Activated naive CD8-positive, alpha-beta T cell treated with anti-CD3 and anti-CD28 coated beads, Interleukin-2, amount 10 ng/mL, durations not matched to agents 7 days and 5 days (primary cell): ENCODE measurements around the gene KIR3DL2. TPM values are rescaled to one million over a fixed set of nuclear protein-coding genes. Genes with fewer than 3 reads are reported as not detected.
"Not testable (repeated sequence)": the region's sequence is repeated elsewhere in the genome, so short reads cannot be mapped to it uniquely, and the experiment has no call there.

Experiments
- ATAC-seq: fragments of 150-1000 bp; cut with Tn5 transposase; one replicate; pipeline ENCODE4 v1.10.0; 2021; ENCODE audit warnings: low read depth, moderate library complexity
- POLR2A ChIA-PET: fragments of 350-600 bp; sonication (Branson Sonifier 250); formaldehyde crosslinking; loops from one replicate; lab custom pipeline; 2021; ENCODE audit warnings: antibody characterized with exemption; lab: Charles Lee
- DNase-seq: peaks from one replicate; pipeline ENCODE4 v3.0.0; 2021
- H3K27ac Mint-ChIP-seq: one replicate; pipeline ENCODE4 v1.8.0; 2022; ENCODE audit warnings: mild to moderate bottlenecking, mixed read lengths
- H3K27me3 Mint-ChIP-seq: one replicate; pipeline ENCODE4 v1.8.0; 2022; ENCODE audit warnings: mild to moderate bottlenecking, moderate library complexity, mixed read lengths
- H3K36me3 Mint-ChIP-seq: one replicate; pipeline ENCODE4 v1.8.0; 2021; ENCODE audit warnings: mild to moderate bottlenecking, mixed read lengths
- H3K4me1 Mint-ChIP-seq: one replicate; pipeline ENCODE4 v1.8.0; 2021; ENCODE audit warnings: mixed read lengths
- H3K4me3 Mint-ChIP-seq: one replicate; pipeline ENCODE4 v1.8.0; 2022; ENCODE audit warnings: mild to moderate bottlenecking, moderate library complexity, mixed read lengths
- H3K9me3 Mint-ChIP-seq: one replicate; pipeline ENCODE4 v1.8.0; 2021; ENCODE audit warnings: mixed read lengths
- total RNA-seq, 2 experiments: library from RNA; stranded (reverse); gene quantifications; one replicate each; pipeline ENCODE4 v1.2.3, GENCODE V29; 2021

Gene KIR3DL2
- total RNA-seq, 2 experiments from 2014 or later: 0.23 to 0.36 TPM

DNA sequence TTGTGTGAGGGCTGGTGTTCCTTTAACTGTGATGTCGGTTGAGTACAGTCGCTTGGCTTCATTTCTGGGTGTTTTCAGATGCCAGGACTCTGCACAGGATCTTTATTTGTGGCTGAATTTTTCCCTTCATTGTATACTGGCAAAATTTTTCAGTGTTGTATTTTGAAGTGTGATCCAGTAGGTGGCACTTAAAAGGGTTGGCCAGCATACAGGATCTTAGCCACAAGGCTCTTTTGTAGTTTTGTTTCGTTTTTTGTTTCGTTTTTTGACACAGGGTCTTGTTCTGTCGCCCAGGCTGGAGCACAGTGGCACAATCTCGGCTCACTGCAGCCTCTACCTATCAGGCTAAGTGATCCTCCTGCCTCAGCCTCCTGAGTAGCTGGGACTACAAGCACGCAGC lies 32.5 kb downstream of the KIR3DL2 start:
- ATAC-seq: peak; percentile 87
- DNase-seq: peak; percentile 45
- Mint-ChIP-seq H3K9me3 (no peaks in the 10 kb centered on the region), H3K4me3 (peak overlapping the region; percentile 76), H3K4me1 (peaks cover 9% of the 10 kb centered on the region), H3K27ac (peak overlapping the region; percentile 90), H3K36me3 (no peaks in the 10 kb centered on the region), H3K27me3 (peaks cover 24% of the 10 kb centered on the region)
- POLR2A ChIA-PET: interaction anchor here (1.2 to 1.7 kb wide), 2 partner anchors 159 to 198 kb away, joined by 3 to 8 read pairs; no protein-coding TSS in a partner anchor

DNA sequence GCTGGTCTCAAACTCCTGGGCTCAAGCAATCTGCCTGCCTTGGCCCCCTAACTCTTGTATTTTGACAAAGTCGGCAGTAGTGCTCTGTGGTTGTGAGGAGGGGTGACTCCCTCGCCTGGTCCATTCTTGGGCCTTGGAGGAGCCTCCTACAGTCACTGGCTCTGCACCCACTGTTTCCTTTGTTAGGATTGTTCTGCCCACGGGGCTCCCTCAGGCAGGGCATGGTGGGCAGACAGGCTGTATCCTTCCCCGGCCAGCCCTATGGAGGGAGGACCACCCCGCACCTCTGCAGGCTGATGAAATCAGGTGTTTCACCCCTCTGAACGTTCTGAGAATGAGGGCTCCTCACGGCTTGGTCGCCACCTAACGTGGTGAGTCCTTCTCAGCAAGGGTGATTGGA lies 33.0 kb downstream of the KIR3DL2 start:
- H3K4me3 Mint-ChIP-seq: no peak overlapping the region
- peaks cover 9% of the 10 kb centered on the region for H3K4me1 Mint-ChIP-seq

DNA sequence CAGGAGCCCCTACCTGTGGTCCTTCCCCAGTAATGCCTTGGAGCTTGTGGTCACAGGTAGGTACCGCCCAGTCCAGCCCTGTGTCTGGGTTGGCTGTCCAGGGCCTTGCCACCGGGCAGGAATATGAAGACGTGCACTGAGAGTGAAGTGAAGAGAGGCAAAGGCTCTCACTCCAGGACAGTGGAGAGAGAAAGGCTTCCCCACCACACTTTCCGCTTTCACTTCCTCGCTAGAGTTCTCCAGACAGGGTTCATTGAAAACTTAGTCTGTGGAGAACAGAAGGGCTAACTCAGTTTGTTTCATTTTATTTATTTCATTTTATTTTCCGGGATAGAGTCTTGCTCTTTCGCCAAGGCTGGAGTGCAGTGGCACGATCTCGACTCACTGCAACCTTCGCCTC lies 38.0 kb downstream of the KIR3DL2 start:
- Mint-ChIP-seq H3K4me1 (no peaks in the 10 kb centered on the region), H3K36me3 (no peaks in the 10 kb centered on the region), H3K27ac (no peak overlapping the region), H3K27me3 (peaks cover 4% of the 10 kb centered on the region), H3K9me3 (no peaks in the 10 kb centered on the region), H3K4me3 (no peak overlapping the region)
- no peak for DNase-seq
- ATAC-seq: no peak
- POLR2A ChIA-PET: no interaction called here

More for the DNA sequence above, 33.0 kb downstream of the KIR3DL2 start:
- Mint-ChIP-seq H3K27ac (peak overlapping the region; percentile 90), H3K9me3 (no peaks in the 10 kb centered on the region), H3K27me3 (peaks cover 20% of the 10 kb centered on the region), H3K36me3 (no peaks in the 10 kb centered on the region)
- ATAC-seq: peak; percentile 8
- DNase-seq: no peak
- POLR2A ChIA-PET: interaction anchor here (1.2 kb wide), 1 partner anchor 197 kb away, joined by 3 read pairs; no protein-coding TSS in a partner anchor

DNA sequence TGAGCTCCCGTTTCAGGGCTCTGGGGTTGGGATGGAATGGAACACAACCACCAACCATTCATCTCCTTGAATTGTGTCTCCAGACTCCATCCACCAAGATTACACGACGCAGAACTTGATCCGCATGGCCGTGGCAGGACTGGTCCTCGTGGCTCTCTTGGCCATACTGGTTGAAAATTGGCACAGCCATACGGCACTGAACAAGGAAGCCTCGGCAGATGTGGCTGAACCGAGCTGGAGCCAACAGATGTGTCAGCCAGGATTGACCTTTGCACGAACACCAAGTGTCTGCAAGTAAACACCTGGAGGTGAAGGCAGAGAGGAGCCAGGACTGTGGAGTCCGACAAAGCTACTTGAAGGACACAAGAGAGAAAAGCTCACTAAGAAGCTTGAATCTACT lies 39.3 kb downstream of the KIR3DL2 start:
- Mint-ChIP-seq H3K4me1 (no peaks in the 10 kb centered on the region), H3K27me3 (peaks cover 5% of the 10 kb centered on the region), H3K4me3 (no peak overlapping the region), H3K9me3 (no peaks in the 10 kb centered on the region), H3K27ac (no peak overlapping the region), H3K36me3 (no peaks in the 10 kb centered on the region)
- POLR2A ChIA-PET: no interaction called here
- no peak for DNase-seq
- no peak for ATAC-seq

DNA sequence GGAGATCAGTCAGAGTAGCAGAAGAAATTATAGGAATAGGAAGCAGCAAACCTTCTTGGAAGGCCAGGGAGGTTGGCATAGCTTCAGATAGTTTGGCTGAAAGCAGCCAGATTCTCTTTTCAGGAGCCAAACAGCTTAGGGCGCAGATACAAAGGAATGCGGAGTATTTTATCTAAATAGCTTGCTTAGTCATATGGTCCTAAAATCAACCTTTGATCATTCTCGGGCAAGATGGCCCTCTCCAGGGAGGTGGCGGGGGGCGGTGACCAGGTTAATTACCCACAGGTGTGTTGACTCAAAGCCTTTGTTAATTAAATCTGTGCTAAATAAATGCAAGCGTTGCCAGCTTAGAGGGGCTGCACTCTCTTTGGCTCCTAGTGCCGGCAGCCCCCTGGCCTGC lies 43.2 kb downstream of the KIR3DL2 start:
- no peak for DNase-seq
- H3K27ac Mint-ChIP-seq: no peak overlapping the region
- H3K4me1 Mint-ChIP-seq: no peaks in the 10 kb centered on the region
- POLR2A ChIA-PET: interaction anchor here (0.7 kb wide), 1 partner anchor 27 kb away, joined by 3 read pairs; no protein-coding TSS in a partner anchor
- no peaks in the 10 kb centered on the region for H3K36me3 Mint-ChIP-seq
- H3K4me3 Mint-ChIP-seq: no peak overlapping the region
- ATAC-seq: no peak
- H3K27me3 Mint-ChIP-seq: peaks cover 10% of the 10 kb centered on the region
- H3K9me3 Mint-ChIP-seq: no peaks in the 10 kb centered on the region

DNA sequence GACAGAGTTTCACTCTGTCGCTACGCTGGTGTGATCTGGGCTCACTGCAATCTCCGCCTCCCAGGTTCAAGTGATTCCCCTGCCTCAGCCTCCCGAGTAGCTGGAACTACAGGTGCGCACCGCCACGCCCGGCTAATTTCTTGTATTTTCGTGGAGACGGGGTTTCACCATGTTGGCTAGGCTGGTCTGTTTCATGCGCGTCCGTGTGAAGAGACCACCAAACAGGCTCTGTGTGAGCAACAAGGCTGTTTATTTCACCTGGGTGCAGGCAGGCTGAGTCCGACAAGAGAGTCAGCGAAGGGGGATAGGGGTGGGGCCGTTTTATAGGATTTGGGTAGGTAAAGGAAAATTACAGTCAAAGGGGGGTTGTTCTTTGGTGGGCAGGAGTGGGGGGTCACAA lies 43.9 kb downstream of the KIR3DL2 start:
- H3K9me3 Mint-ChIP-seq, H3K36me3 Mint-ChIP-seq, ATAC-seq, H3K4me3 Mint-ChIP-seq, H3K4me1 Mint-ChIP-seq, DNase-seq, H3K27ac Mint-ChIP-seq: not testable (repeated sequence)
- H3K27me3 Mint-ChIP-seq: peaks cover 10% of the 10 kb centered on the region
- POLR2A ChIA-PET: interaction anchor here (0.7 kb wide), 1 partner anchor 26 kb away, joined by 3 read pairs; no protein-coding TSS in a partner anchor

DNA sequence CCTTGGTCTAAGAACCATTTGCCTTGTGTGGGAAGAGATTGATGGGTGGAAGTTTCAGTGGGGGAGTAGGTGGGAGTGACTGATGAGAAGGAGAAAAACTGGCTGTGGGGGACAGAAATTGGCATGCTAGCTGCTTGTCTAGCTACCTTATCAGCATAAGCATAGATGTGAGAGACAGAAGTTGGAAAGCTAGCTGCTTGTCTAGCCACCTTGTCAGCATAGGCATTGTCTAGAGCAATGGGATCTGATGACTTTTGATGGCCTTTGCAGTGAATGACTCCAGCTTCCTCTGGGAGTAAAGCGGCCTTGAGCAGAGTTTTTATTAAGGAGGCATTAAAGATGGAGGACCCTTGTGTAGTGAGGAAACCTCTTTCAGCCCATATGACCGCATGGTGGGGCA lies 45.8 kb downstream of the KIR3DL2 start:
- Mint-ChIP-seq H3K27ac (no peak overlapping the region), H3K9me3 (no peaks in the 10 kb centered on the region), H3K4me3 (no peak overlapping the region), H3K36me3 (no peaks in the 10 kb centered on the region), H3K4me1 (no peaks in the 10 kb centered on the region), H3K27me3 (peaks cover 7% of the 10 kb centered on the region)
- POLR2A ChIA-PET: no interaction called here
- ATAC-seq: no peak
- DNase-seq: no peak

DNA sequence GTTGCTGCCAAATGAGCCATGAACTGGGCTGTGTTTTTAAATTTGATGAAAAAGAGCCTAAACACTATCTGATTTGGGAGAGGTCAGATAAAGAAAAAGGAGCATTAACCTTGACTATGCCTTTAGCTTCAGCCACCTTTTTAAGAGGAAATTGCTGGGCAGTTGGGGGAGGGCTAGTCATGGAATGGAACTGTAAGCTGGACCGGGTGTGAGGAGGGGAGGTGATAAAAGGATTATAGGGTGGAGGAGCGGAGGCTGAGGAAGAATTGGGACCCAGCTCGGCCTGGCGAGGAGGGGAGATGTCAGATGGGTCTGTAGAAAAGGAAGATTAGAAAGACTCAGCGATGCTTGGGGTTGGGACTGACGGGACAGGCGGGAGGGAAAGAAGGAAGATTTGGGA lies 48.4 kb downstream of the KIR3DL2 start:
- DNase-seq, H3K27me3 Mint-ChIP-seq, POLR2A ChIA-PET, H3K4me1 Mint-ChIP-seq, ATAC-seq, H3K9me3 Mint-ChIP-seq, H3K4me3 Mint-ChIP-seq, H3K36me3 Mint-ChIP-seq, H3K27ac Mint-ChIP-seq: not testable (repeated sequence)

DNA sequence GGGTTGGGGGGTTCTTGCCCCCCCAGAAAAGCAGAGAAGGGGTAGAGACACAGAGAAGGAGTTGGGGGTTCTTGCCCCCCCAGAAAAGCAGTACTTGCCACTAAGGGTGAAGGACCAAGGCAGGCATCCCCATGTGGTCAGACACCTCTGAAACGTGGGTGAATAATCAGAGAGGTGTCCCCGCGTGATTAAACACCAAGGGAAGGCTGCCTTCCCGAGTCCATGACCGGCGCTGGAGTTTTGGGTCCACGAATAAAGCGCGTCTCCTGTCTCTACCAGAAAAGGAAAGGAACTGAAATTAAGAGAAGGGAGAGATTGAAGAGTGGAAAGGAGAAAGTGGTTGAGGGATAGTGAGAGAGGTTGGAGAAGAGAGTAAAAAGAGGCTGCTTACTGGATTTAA lies 49.4 kb downstream of the KIR3DL2 start:
- DNase-seq, POLR2A ChIA-PET, H3K9me3 Mint-ChIP-seq, H3K4me3 Mint-ChIP-seq, ATAC-seq, H3K36me3 Mint-ChIP-seq, H3K4me1 Mint-ChIP-seq, H3K27ac Mint-ChIP-seq, H3K27me3 Mint-ChIP-seq: not testable (repeated sequence)

DNA sequence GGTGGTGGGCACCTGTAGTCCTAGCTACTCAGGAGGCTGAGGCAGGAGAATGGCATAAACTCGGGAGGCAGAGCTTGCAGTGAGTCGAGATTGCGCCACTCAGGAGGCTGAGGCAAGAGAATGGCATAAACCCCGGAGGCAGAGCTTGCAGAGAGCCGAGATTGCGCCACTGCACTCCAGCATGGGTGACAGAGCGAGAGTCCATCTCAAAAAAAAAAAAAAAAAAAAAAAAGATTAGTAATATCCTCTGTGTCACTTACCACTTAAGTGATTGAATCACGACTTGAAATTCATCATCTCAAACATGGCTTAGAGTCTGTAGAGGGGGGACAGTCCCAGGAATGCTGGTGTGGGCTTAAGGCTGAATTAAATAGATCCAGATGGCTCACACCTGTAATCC lies 50.9 kb downstream of the KIR3DL2 start:
- H3K4me1 Mint-ChIP-seq, POLR2A ChIA-PET, ATAC-seq, H3K4me3 Mint-ChIP-seq, H3K27ac Mint-ChIP-seq, H3K36me3 Mint-ChIP-seq, H3K9me3 Mint-ChIP-seq, DNase-seq: not testable (repeated sequence)
- peaks cover 10% of the 10 kb centered on the region for H3K27me3 Mint-ChIP-seq

DNA sequence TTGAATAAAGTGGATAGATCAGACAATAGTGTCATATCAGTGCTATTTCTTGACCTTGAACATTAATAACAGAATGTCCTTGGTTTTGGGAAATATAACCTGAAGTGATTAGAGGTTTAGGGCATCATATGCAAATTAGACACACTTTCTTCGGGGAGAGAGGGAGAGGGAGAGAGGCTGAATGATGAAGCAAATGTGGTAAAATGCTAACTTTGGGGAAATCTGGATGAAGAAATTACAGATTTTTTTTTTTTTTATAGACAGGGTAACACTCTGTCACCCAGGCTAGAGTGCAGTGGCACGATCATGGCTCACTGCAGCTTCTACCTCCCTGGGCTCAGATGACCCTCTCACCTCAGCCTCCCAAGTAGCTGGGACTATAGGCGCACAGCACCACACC lies 51.8 kb downstream of the KIR3DL2 start:
- ATAC-seq: no peak
- H3K4me1 Mint-ChIP-seq: peaks cover 5% of the 10 kb centered on the region
- no peak for DNase-seq
- no peaks in the 10 kb centered on the region for H3K9me3 Mint-ChIP-seq
- no peaks in the 10 kb centered on the region for H3K36me3 Mint-ChIP-seq
- H3K27me3 Mint-ChIP-seq: peaks cover 7% of the 10 kb centered on the region
- H3K27ac Mint-ChIP-seq: no peak overlapping the region
- POLR2A ChIA-PET: no interaction called here
- no peak overlapping the region for H3K4me3 Mint-ChIP-seq

DNA sequence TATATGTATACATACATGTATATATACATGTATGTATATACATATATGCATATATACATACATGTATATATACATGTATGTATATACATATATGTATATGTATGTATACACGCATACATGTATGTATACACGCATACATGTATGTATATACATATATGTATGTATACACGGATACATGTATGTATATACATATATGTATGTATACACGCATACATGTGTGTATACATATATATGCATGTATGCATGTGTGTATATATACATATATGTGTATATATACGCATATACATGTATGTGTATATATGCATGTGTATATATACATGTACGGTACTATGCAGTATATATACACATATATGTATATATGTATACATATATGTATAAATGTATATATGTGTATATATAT lies 53.1 kb downstream of the KIR3DL2 start:
- Mint-ChIP-seq H3K9me3 (no peaks in the 10 kb centered on the region), H3K4me3 (no peak overlapping the region), H3K36me3 (no peaks in the 10 kb centered on the region), H3K27me3 (peaks cover 7% of the 10 kb centered on the region), H3K4me1 (peaks cover 5% of the 10 kb centered on the region), H3K27ac (no peak overlapping the region)
- ATAC-seq (no peak), DNase-seq (no peak)
- POLR2A ChIA-PET: no interaction called here

DNA sequence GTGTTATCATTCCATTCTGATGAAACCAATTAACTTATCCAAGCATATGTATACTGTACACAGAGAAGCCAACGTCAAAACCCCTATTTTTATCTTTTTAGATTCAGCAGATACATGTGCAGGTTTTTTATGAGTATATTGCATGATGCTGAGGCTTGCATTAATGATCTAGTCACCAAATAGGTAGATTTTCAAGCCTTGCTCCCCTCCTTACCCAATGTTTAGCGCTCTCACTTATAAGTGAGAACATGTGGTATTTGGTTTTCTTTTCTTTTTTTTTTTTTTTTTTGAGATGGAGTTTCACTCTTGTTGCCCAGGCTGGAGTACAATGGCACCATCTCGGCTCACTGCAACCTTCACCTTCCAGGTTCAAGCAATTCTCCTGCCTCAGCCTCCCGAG lies 54.0 kb downstream of the KIR3DL2 start:
- ATAC-seq, H3K4me1 Mint-ChIP-seq, H3K36me3 Mint-ChIP-seq, H3K27ac Mint-ChIP-seq, DNase-seq, H3K9me3 Mint-ChIP-seq, H3K4me3 Mint-ChIP-seq, H3K27me3 Mint-ChIP-seq: not testable (repeated sequence)
- POLR2A ChIA-PET: interaction anchor here (0.6 kb wide), 1 partner anchor 13 kb away, joined by 3 read pairs; no protein-coding TSS in a partner anchor

DNA sequence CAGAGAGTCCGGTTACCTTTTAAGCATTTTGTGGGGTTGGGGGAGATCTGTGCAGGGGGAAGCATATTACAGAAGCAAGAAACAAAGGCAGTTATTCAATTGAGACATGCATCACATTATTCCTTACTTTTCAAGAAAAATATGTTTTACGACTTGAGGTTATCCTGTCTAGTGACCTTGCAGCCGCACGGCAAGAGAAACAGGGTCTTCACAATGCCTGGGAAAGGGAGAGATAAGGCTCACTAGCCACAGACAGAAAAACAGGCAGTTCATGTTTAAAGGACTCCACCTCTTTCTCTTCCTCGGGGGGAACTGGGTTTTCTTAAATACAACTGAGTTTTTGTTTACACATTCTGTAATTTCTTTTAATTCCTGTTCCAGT lies 55.2 kb downstream of the KIR3DL2 start:
- DNase-seq (no peak), ATAC-seq (no peak)
- Mint-ChIP-seq H3K4me1 (peaks cover 5% of the 10 kb centered on the region), H3K4me3 (no peak overlapping the region), H3K27ac (no peak overlapping the region), H3K36me3 (no peaks in the 10 kb centered on the region), H3K9me3 (no peaks in the 10 kb centered on the region), H3K27me3 (peaks cover 7% of the 10 kb centered on the region)
- POLR2A ChIA-PET: no interaction called here
